GM12864 (cell line): ENCODE results near the gene ATP6V1C2.

Experiments
- DNase-seq: peaks from one replicate; pipeline ENCODE4 v3.0.0-alpha.2; 2011; ENCODE audit warnings: low read depth
- H3K4me3 ChIP-seq: 2 replicates; pipeline ENCODE4 v1.5.1; 2011; ENCODE audit warnings: mild to moderate bottlenecking, low read depth, low read length, control low read depth
- CTCF ChIP-seq: IDR thresholded peaks from 2 replicates; pipeline ENCODE4 v1.5.1; 2011; ENCODE audit warnings: low read depth, mild to moderate bottlenecking, moderate library complexity, low read length, control low read depth, inconsistent platforms; ENCODE audit errors: missing control alignments

The ATP6V1C2 gene

GRCh38 chr2:10750610-10751009 lies 29.2 kb downstream of the ATP6V1C2 start:
- H3K4me3 ChIP-seq, result no peak overlapping the region
- TF ChIP-seq CTCF, result no peak
- DNase-seq, result no peak

- DNase-seq, result no peak
- no peak for TF ChIP-seq CTCF
- H3K4me3 ChIP-seq, result no peak overlapping the region
Measured at GRCh38 chr2:10752236-10752635, 30.8 kb downstream of the ATP6V1C2 start.

- TF ChIP-seq CTCF, result no peak
- DNase-seq, result no peak
- no peak overlapping the region for H3K4me3 ChIP-seq
Measured at GRCh38 chr2:10753156-10753555, 31.7 kb downstream of the ATP6V1C2 start.

GRCh38 chr2:10753876-10754275 lies 32.4 kb downstream of the ATP6V1C2 start:
- no peak for DNase-seq
- no peak overlapping the region for H3K4me3 ChIP-seq
- no peak for TF ChIP-seq CTCF

- no peak for TF ChIP-seq CTCF
- DNase-seq, result no peak
- no peak overlapping the region for H3K4me3 ChIP-seq
Measured at GRCh38 chr2:10755621-10756020, 34.2 kb downstream of the ATP6V1C2 start.

- DNase-seq, result no peak
- H3K4me3 ChIP-seq, result no peak overlapping the region
- TF ChIP-seq CTCF, result no peak
Measured at GRCh38 chr2:10757814-10758286, 36.4 kb downstream of the ATP6V1C2 start.

- DNase-seq, result no peak
- no peak for TF ChIP-seq CTCF
- H3K4me3 ChIP-seq, result no peak overlapping the region
Measured at GRCh38 chr2:10759151-10759714, 37.8 kb downstream of the ATP6V1C2 start.
